OCI-LY7 (cell line): ENCODE measurements around the gene S100A7.

ENCODE experiments used
- CTCF ChIP-seq: fragments of 200-600 bp; sonication (generic); conservative IDR thresholded peaks from 2 replicates; pipeline ENCODE4 v1.5.1; 2014; ENCODE audit warnings: mild to moderate bottlenecking, antibody characterized with exemption, low read length, moderate library complexity, mixed read lengths
- EZH2phosphoT487 ChIP-seq: fragments of 200-600 bp; sonication (generic); IDR thresholded peaks from 2 replicates; pipeline ENCODE4 v1.6.1; 2018; ENCODE audit warnings: low read depth, borderline replicate concordance, mild to moderate bottlenecking, mixed run types, antibody characterized with exemption, low read length, moderate library complexity, mixed read lengths

GRCh38 chr1:153485863-153486262, 25.4 kb upstream of the S100A7 start:
- TF ChIP-seq CTCF (no peak), EZH2phosphoT487 (no peak)
